Thyroid gland (tissue), 4 donors: ENCODE data around the gene CRYBA2.

Source experiments
- POLR2A ChIP-seq, 2 donors: fragments of 450-650 bp; IDR thresholded peaks; one replicate each; pipeline ENCODE4 v1.6.1; 2017; ENCODE audit warnings: antibody characterized with exemption in 2 of 2, mild to moderate bottlenecking in 2 of 2, moderate library complexity in 1 of 2
- TF ChIP-seq, protein P1 (sequence below), 6 experiments: fragments of 200-600 bp in 3 of 6; fragments of 450-650 bp in 3 of 6; sonication (generic) in 3 of 6; IDR thresholded peaks; one replicate each; pipeline ENCODE4 v1.5.1; 2016 to 2019; ENCODE audit warnings: antibody characterized with exemption in 6 of 6, mild to moderate bottlenecking in 2 of 6, inconsistent platforms in 1 of 6, moderate library complexity in 1 of 6

DNA sequence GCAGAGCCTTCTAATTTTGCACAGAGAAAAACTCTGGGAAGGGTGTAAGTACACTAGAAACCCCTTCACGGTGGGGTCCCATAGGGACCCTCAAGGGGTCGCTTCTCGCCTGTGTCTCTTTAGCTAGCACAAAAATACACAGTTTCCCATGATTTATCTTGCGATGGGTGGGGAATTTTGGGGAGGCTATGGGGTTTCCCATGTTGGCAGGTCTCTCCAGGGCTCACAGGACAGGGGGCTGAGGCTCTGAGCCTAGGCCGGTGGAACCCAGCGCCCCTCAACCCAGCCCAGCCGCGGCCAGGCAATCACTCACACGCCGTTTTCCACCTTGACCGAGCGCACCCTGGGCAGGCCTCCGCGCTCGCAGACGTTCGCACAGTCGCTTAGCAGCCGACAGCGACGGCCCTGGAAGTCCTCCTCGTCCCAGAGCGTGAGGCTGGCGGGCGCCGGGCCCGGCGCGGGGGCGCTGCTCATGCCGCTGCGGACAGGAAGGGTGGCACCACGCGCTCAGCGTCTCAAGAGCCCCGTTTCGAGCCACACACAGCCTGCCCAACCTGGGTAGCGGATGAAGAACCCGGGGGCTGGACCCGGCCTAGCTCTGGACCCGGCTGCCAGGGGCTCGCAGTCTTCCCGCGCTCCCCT, 398 bp downstream of the CRYBA2 start:
- TF ChIP-seq, protein P1, sequence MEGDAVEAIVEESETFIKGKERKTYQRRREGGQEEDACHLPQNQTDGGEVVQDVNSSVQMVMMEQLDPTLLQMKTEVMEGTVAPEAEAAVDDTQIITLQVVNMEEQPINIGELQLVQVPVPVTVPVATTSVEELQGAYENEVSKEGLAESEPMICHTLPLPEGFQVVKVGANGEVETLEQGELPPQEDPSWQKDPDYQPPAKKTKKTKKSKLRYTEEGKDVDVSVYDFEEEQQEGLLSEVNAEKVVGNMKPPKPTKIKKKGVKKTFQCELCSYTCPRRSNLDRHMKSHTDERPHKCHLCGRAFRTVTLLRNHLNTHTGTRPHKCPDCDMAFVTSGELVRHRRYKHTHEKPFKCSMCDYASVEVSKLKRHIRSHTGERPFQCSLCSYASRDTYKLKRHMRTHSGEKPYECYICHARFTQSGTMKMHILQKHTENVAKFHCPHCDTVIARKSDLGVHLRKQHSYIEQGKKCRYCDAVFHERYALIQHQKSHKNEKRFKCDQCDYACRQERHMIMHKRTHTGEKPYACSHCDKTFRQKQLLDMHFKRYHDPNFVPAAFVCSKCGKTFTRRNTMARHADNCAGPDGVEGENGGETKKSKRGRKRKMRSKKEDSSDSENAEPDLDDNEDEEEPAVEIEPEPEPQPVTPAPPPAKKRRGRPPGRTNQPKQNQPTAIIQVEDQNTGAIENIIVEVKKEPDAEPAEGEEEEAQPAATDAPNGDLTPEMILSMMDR (IDR thresholded peaks at IDR 0.05) = no peak
- no peak for TF ChIP-seq POLR2A (IDR thresholded peaks at IDR 0.05)
